NCI-H460 (cell line): ENCODE results near the gene BRAT1. TPM values are rescaled to one million over a fixed set of nuclear protein-coding genes. Genes with fewer than 3 reads are reported as not detected.
A peak's percentile ranks its signal among the peaks of the same experiment; 100 is the strongest.
"Not testable (repeated sequence)": the region's sequence is repeated elsewhere in the genome, so short reads cannot be mapped to it uniquely, and the experiment has no call there.

Source experiments
- DNase-seq: peaks from one replicate; pipeline ENCODE4 v3.0.0-alpha.2; 2016; ENCODE audit warnings: low read depth; ENCODE audit errors: extremely low read depth
- polyA plus RNA-seq: library from polyadenylated mRNA; depleted of rRNA; stranded (reverse); fragments of >200 nt; gene quantifications from 2 replicates; pipeline ENCODE4 v1.2.3, GENCODE V29; 2014; cell fraction: nucleus; rRNA removed
- total RNA-seq: library from RNA; depleted of rRNA; stranded (reverse); fragments of >200 nt; shearing (Covaris generic); gene quantifications from 2 replicates; pipeline ENCODE4 v1.2.3, GENCODE V29; 2014; rRNA removed

BRAT1 gene
- 23.6 and 26.4 TPM in 2 replicates for total RNA-seq
- 169 and 177 TPM in 2 replicates for polyA plus RNA-seq

GRCh38 chr7:2555121-2556052, at the start of gene BRAT1:
BRAT1 (minus strand) TSS chr7:2555524; CDS start chr7:2554431, 1,093 bp downstream.
- peak; percentile 88 for DNase-seq

- DNase-seq: no peak
These were observed 49.4 kb upstream of the BRAT1 start for GRCh38 chr7:2604608-2605174.

- DNase-seq: no peak
These were observed 48.0 kb upstream of the BRAT1 start for GRCh38 chr7:2603044-2603965.

GRCh38 chr7:2602406-2603043, 47.2 kb upstream of the BRAT1 start:
- DNase-seq: no peak

- no peak for DNase-seq
These were observed 46.6 kb upstream of the BRAT1 start for GRCh38 chr7:2601907-2602306.

- no peak for DNase-seq
These were observed 45.7 kb upstream of the BRAT1 start for GRCh38 chr7:2601065-2601464.

- no peak for DNase-seq
These were observed 43.0 kb upstream of the BRAT1 start for GRCh38 chr7:2598154-2598823.

- DNase-seq: no peak
These were observed 41.9 kb upstream of the BRAT1 start for GRCh38 chr7:2597273-2597640.

- DNase-seq: no peak
These were observed 41.3 kb upstream of the BRAT1 start for GRCh38 chr7:2596464-2597272.

GRCh38 chr7:2595258-2595860, 40.0 kb upstream of the BRAT1 start:
- DNase-seq: no peak

- no peak for DNase-seq
These were observed 39.3 kb upstream of the BRAT1 start for GRCh38 chr7:2594599-2594998.

- no peak for DNase-seq
These were observed 37.9 kb upstream of the BRAT1 start for GRCh38 chr7:2593036-2593727.

GRCh38 chr7:2592375-2592865, 37.1 kb upstream of the BRAT1 start:
- DNase-seq: no peak

- DNase-seq: not testable (repeated sequence)
These were observed 34.6 kb upstream of the BRAT1 start for GRCh38 chr7:2589941-2590340.

GRCh38 chr7:2589341-2589740, 34.0 kb upstream of the BRAT1 start:
- DNase-seq: no peak

- DNase-seq: no peak
These were observed 32.5 kb upstream of the BRAT1 start for GRCh38 chr7:2587778-2588177.

GRCh38 chr7:2587134-2587533, 31.8 kb upstream of the BRAT1 start:
- DNase-seq: no peak
